CD8-positive, alpha-beta memory T cell (primary cell): ENCODE measurements around the gene GNL2. TPM values are rescaled to one million over a fixed set of nuclear protein-coding genes. Genes with fewer than 3 reads are reported as not detected.
"Not testable (repeated sequence)": the region's sequence is repeated elsewhere in the genome, so short reads cannot be mapped to it uniquely, and the experiment has no call there.

ENCODE experiments used
- CTCF ChIA-PET: fragments of 350-600 bp; sonication (Branson Sonifier 250); formaldehyde crosslinking; loops from one replicate; lab custom pipeline; 2021; ENCODE audit warnings: antibody characterized with exemption; lab: Charles Lee
- POLR2A ChIA-PET: fragments of 350-600 bp; sonication (Branson Sonifier 250); formaldehyde crosslinking; loops from one replicate; lab custom pipeline; 2021; ENCODE audit warnings: antibody characterized with exemption; lab: Charles Lee
- DNase-seq, 5 donors: peaks; one replicate each; pipeline versions ENCODE4 v3.0.0 to v3.0.0-alpha.2; 2020 to 2022; ENCODE audit warnings: mixed read lengths in 1 of 5
- H3K27ac ChIP-seq: one replicate; pipeline ENCODE4 v1.7.0; 2013; ENCODE audit warnings: low read depth, mild to moderate bottlenecking, low read length, moderate library complexity
- H3K27me3 ChIP-seq: 2 replicates; pipeline ENCODE4 v1.7.0; 2013; ENCODE audit warnings: low read length, mild to moderate bottlenecking; ENCODE audit not compliant: insufficient read depth, poor library complexity, severe bottlenecking
- H3K36me3 ChIP-seq: 2 replicates; pipeline ENCODE4 v1.7.0; 2013; ENCODE audit warnings: mild to moderate bottlenecking, low read length, moderate library complexity; ENCODE audit not compliant: insufficient read depth
- H3K4me1 ChIP-seq: 2 replicates; pipeline ENCODE4 v1.7.0; 2013; ENCODE audit warnings: mild to moderate bottlenecking, low read length, moderate library complexity; ENCODE audit not compliant: insufficient read depth
- H3K4me3 ChIP-seq: 2 replicates; pipeline ENCODE4 v1.7.0; 2013; ENCODE audit warnings: mild to moderate bottlenecking, low read length
- H3K9me3 ChIP-seq: 2 replicates; pipeline ENCODE4 v1.7.0; 2013; ENCODE audit warnings: mild to moderate bottlenecking, low read length
- H3K27ac Mint-ChIP-seq, 8 donors: one replicate each; pipeline ENCODE4 v1.8.0; 2020 to 2021; ENCODE audit warnings: mixed read lengths in 8 of 8, mild to moderate bottlenecking in 6 of 8, inconsistent platforms in 3 of 8, moderate library complexity in 3 of 8
- H3K27me3 Mint-ChIP-seq, 2 donors: one replicate each; pipeline ENCODE4 v1.8.0; 2020 to 2021; ENCODE audit warnings: mixed read lengths in 2 of 2, mild to moderate bottlenecking in 1 of 2, moderate library complexity in 1 of 2
- H3K36me3 Mint-ChIP-seq, 3 donors: one replicate each; pipeline ENCODE4 v1.8.0; 2020 to 2021; ENCODE audit warnings: mixed read lengths in 3 of 3, inconsistent platforms in 1 of 3, mild to moderate bottlenecking in 1 of 3
- H3K4me1 Mint-ChIP-seq, 3 donors: one replicate each; pipeline ENCODE4 v1.8.0; 2020 to 2021; ENCODE audit warnings: mixed read lengths in 3 of 3, inconsistent platforms in 1 of 3, mild to moderate bottlenecking in 1 of 3
- H3K4me3 Mint-ChIP-seq, 7 donors: one replicate each; pipeline ENCODE4 v1.8.0; 2020 to 2021; ENCODE audit warnings: mixed read lengths in 7 of 7, mild to moderate bottlenecking in 6 of 7, moderate library complexity in 4 of 7, inconsistent platforms in 2 of 7
- H3K9me3 Mint-ChIP-seq, 5 donors: one replicate each; pipeline ENCODE4 v1.8.0; 2020 to 2022; ENCODE audit warnings: mixed read lengths in 5 of 5, mild to moderate bottlenecking in 3 of 5, moderate library complexity in 2 of 5, inconsistent platforms in 1 of 5
- polyA plus RNA-seq: library from polyadenylated mRNA; unstranded; fragments of 300-500 nt; fragmentation: Illumina TruSeq; gene quantifications from one replicate; pipeline ENCODE4 v1.2.3, GENCODE V29; 2021
- total RNA-seq, 2 experiments: library from RNA; stranded (reverse); gene quantifications; one replicate each; pipeline ENCODE4 v1.2.3, GENCODE V29; 2021

The GNL2 gene
- total and polyA plus RNA-seq, 3 experiments from 2014 or later = 53.4 to 85.3 (median 83.4) TPM

DNA sequence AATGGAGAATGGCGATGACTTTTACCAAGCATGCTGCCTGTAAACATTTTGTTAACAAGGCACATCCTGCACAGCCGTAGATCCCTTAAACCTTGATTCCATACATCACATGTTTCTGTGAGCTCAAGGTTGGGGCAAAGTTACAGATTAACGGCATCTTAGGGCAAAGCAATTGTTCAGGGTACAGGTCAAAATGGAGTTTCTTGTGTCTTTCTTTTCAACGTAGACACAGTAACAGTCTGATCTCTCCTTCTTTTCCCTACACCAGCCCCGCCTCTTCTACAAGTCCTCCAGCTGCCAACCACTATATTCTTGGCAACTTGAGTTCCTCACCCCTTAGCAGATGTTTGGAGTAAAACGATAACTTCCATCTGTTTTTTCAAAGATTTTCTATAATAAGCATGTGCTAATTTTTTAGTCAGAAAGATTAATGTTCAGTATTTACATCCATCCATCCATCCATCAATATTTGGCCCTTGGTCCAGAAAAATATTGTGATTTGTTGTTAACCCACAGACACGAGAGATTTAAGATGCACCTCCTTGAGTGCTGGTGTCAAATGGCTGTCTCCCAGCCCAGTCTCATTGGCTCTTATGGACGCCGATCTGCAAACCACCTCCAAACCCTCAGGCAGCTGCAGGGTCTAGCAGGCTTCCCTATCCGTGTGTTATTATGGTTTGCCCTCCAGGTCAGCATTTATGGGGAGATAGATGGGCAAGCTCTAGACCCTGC is 35.2 kb downstream of the GNL2 start:
- no peaks in the 10 kb centered on the region for H3K9me3 Mint-ChIP-seq
- H3K4me3 ChIP-seq = no peak overlapping the region

DNA sequence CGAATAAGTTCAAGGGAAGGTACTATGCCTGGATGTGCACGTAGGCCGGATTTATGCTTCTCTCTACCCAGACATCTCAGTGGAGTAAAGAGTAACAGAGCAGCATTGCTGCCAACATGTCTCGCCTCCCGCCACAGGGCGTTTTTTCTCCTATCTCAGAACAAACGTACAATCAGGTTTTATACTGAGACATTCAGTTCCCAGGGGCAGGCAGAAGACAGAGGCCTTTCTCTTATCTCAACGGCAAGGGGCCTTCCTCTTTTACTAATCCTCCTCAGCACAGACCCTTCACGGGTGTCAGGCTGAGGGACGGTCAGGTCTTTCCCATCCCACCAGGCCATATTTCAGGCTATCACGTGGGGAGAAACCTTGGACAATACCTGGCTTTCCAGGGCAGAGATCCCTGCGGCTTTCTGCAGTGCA is 35.8 kb downstream of the GNL2 start:
- DNase-seq, H3K4me3 Mint-ChIP-seq, POLR2A ChIA-PET, CTCF ChIA-PET, H3K4me1 ChIP-seq, H3K4me3 ChIP-seq, H3K36me3 Mint-ChIP-seq, H3K36me3 ChIP-seq, H3K4me1 Mint-ChIP-seq, H3K27ac Mint-ChIP-seq, H3K9me3 Mint-ChIP-seq, H3K9me3 ChIP-seq, H3K27me3 ChIP-seq: not testable (repeated sequence)
- peak overlapping the region; percentile 24 for H3K27ac ChIP-seq
- peaks cover 2 to 11% of the 10 kb centered on the region in 2 donors for H3K27me3 Mint-ChIP-seq

More for the DNA sequence above, 35.2 kb downstream of the GNL2 start:
- POLR2A ChIA-PET = no interaction called here
- Histone ChIP-seq H3K4me1 (no peaks in the 10 kb centered on the region), H3K27ac (no peak overlapping the region), H3K9me3 (no peaks in the 10 kb centered on the region), H3K36me3 (peaks cover 4% of the 10 kb centered on the region), H3K27me3 (no peaks in the 10 kb centered on the region)
- Mint-ChIP-seq H3K27ac (peak overlapping the region in 1 of 8 donors; percentile 47), H3K27me3 (peaks cover 2 to 11% of the 10 kb centered on the region in 2 donors), H3K4me3 (no peak overlapping the region), H3K36me3 (peaks cover 0 to 14% (median 5%) of the 10 kb centered on the region in 3 donors), H3K4me1 (peaks cover 0 to 4% (median 0%) of the 10 kb centered on the region in 3 donors)
- CTCF ChIA-PET = interaction anchor here (0.6 kb wide), 1 partner anchor 69 kb away, joined by 3 read pairs; no protein-coding TSS in a partner anchor
- no peak for DNase-seq

DNA sequence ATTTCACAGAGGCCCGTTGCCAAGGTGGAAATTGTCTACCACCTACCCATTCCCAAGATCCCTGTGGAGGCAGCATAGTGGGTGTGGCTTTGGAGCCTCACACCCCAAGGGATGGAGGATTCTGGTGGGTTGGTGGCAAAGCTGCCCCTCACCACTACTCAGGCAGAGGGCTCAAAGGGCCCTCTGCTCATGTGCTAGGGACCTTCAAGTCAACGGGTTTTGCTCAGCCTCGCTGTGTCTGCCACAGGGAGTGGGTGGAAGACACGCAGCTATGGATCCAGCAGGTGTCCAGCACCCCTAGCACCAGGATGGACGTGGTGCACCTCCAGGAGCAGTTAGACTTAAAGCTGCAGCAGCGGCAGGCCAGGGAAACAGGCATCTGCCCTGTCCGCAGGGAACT is 36.7 kb downstream of the GNL2 start:
- Mint-ChIP-seq H3K36me3 (peaks cover 0 to 2% (median 2%) of the 10 kb centered on the region in 3 donors), H3K27ac (peak overlapping the region in 1 of 8 donors; percentile 32), H3K4me3 (no peak overlapping the region), H3K9me3 (no peaks in the 10 kb centered on the region), H3K27me3 (peaks cover 2 to 11% of the 10 kb centered on the region in 2 donors), H3K4me1 (peaks cover 3 to 7% (median 3%) of the 10 kb centered on the region in 3 donors)
- Histone ChIP-seq H3K4me1 (no peaks in the 10 kb centered on the region), H3K9me3 (no peaks in the 10 kb centered on the region), H3K27ac (no peak overlapping the region), H3K36me3 (no peaks in the 10 kb centered on the region), H3K4me3 (no peak overlapping the region), H3K27me3 (no peaks in the 10 kb centered on the region)
- no peak for DNase-seq
- ChIA-PET POLR2A (no interaction called here), CTCF (no interaction called here)

DNA sequence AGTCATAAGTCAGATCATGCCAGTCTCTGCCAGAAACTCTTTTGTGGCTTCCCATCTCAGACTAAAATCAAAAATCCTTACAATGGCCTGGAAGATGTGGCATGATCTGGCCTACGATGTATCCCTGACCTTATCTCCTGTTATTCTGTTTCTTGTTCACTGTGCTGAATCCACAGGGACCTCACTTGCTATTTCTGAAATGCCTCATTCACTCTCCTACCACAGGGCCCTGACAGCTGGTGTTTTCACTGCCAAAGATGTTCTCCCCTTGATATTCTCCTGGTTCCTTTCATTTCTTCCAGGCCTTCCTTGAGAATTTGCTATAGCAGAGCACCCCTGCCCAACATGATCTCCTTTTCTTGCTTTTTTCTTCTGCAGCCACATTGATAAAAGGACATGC is 37.3 kb downstream of the GNL2 start:
- Histone ChIP-seq H3K4me3 (no peak overlapping the region), H3K36me3 (no peaks in the 10 kb centered on the region), H3K9me3 (no peaks in the 10 kb centered on the region), H3K27me3 (no peaks in the 10 kb centered on the region), H3K4me1 (peaks cover 3% of the 10 kb centered on the region), H3K27ac (no peak overlapping the region)
- H3K4me1 Mint-ChIP-seq = peaks cover 7 to 13% (median 8%) of the 10 kb centered on the region in 3 donors
- POLR2A ChIA-PET = no interaction called here
- peaks cover 0 to 7% (median 2%) of the 10 kb centered on the region in 3 donors for H3K36me3 Mint-ChIP-seq
- peak overlapping the region in 1 of 8 donors; percentile 0 for H3K27ac Mint-ChIP-seq
- CTCF ChIA-PET = no interaction called here
- peaks cover 2 to 11% of the 10 kb centered on the region in 2 donors for H3K27me3 Mint-ChIP-seq
- H3K4me3 Mint-ChIP-seq = peak overlapping the region in 1 of 7 donors; percentile 26
- no peaks in the 10 kb centered on the region for H3K9me3 Mint-ChIP-seq
- DNase-seq = no peak

DNA sequence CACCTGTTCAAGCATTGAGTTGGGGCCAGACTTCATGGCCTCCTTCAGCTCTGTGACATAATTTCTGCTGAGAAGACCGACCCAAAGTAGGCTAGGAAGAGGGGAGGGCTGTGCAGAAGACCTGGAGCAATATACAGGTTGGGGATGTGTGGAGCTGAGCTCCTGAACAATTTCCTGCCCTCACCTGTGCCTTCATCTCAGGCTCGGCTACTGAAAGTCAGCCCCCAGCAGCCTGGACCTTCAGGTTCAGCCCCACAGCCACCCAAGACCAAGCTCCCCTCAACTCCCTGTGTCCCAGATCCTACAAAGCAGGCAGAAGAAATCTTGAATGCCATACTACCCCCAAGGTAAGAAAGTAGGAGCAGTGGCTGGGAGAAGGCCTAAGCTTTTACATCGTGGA is 38.3 kb downstream of the GNL2 start:
- H3K27me3 Mint-ChIP-seq = peaks cover 2 to 11% of the 10 kb centered on the region in 2 donors
- CTCF ChIA-PET = interaction anchor here (1.3 kb wide), 1 partner anchor 46 kb away, joined by 3 read pairs; no protein-coding TSS in a partner anchor
- DNase-seq = no peak
- H3K36me3 Mint-ChIP-seq = peaks cover 0 to 17% (median 4%) of the 10 kb centered on the region in 3 donors
- H3K9me3 Mint-ChIP-seq = no peaks in the 10 kb centered on the region
- POLR2A ChIA-PET = no interaction called here
- H3K4me1 Mint-ChIP-seq = peaks cover 16 to 23% (median 18%) of the 10 kb centered on the region in 3 donors
- peaks cover 13% of the 10 kb centered on the region for H3K4me1 ChIP-seq
- no peak overlapping the region for H3K4me3 ChIP-seq
- H3K9me3 ChIP-seq = no peaks in the 10 kb centered on the region
- H3K27ac Mint-ChIP-seq = no peak overlapping the region
- H3K27ac ChIP-seq = no peak overlapping the region
- no peaks in the 10 kb centered on the region for H3K27me3 ChIP-seq
- H3K4me3 Mint-ChIP-seq = no peak overlapping the region
- no peaks in the 10 kb centered on the region for H3K36me3 ChIP-seq

DNA sequence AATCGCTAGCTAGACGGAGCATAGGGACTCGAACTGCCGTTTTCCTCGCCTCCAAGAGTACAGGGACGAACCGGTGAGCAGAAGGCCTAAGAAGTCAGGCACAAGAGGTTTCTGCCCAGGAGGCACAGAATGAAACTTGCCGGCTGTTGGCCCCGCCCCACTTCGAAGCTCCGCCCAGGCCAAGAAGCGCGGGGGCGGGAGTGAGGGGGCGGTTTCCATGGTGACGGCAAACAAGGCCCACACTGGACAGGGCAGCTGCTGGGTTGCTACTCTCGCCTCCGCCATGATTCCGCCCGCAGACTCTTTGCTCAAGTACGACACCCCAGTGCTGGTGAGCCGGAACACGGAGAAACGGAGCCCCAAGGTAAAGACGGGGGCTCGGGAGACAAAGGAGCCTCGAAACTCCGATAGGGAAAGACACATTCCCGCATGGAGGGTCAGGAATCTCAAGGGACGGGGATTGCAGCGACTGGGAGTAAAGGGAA is 39.0 kb downstream of the GNL2 start, which contains the start of gene DNALI1:
DNALI1 (plus strand) TSS at position 229 of the 485 bp plus-strand sequence; CDS start at position 284, 55 bp downstream.
- ChIA-PET POLR2A (no interaction called here), CTCF (interaction anchor here (1.3 kb wide), 1 partner anchor 47 kb away, joined by 3 read pairs; no protein-coding TSS in a partner anchor)
- Histone ChIP-seq H3K4me1 (peaks cover 18% of the 10 kb centered on the region), H3K27ac (no peak within 1 kb of the TSS), H3K36me3 (no peaks in the 10 kb centered on the region), H3K27me3 (no peaks in the 10 kb centered on the region), H3K9me3 (no peaks in the 10 kb centered on the region), H3K4me3 (no peak within 1 kb of the TSS)
- H3K27ac Mint-ChIP-seq = peak within 1 kb of the TSS in 1 of 8 donors; percentile 7
- peaks cover 22 to 29% (median 25%) of the 10 kb centered on the region in 3 donors for H3K4me1 Mint-ChIP-seq
- peaks cover 0 to 23% (median 3%) of the 10 kb centered on the region in 3 donors for H3K36me3 Mint-ChIP-seq
- H3K27me3 Mint-ChIP-seq = peaks cover 2 to 11% of the 10 kb centered on the region in 2 donors
- DNase-seq = peak in 1 of 5 donors; percentile 11
- no peaks in the 10 kb centered on the region for H3K9me3 Mint-ChIP-seq
- peak within 1 kb of the TSS in 2 of 7 donors; percentile 26 to 40 for H3K4me3 Mint-ChIP-seq

DNA sequence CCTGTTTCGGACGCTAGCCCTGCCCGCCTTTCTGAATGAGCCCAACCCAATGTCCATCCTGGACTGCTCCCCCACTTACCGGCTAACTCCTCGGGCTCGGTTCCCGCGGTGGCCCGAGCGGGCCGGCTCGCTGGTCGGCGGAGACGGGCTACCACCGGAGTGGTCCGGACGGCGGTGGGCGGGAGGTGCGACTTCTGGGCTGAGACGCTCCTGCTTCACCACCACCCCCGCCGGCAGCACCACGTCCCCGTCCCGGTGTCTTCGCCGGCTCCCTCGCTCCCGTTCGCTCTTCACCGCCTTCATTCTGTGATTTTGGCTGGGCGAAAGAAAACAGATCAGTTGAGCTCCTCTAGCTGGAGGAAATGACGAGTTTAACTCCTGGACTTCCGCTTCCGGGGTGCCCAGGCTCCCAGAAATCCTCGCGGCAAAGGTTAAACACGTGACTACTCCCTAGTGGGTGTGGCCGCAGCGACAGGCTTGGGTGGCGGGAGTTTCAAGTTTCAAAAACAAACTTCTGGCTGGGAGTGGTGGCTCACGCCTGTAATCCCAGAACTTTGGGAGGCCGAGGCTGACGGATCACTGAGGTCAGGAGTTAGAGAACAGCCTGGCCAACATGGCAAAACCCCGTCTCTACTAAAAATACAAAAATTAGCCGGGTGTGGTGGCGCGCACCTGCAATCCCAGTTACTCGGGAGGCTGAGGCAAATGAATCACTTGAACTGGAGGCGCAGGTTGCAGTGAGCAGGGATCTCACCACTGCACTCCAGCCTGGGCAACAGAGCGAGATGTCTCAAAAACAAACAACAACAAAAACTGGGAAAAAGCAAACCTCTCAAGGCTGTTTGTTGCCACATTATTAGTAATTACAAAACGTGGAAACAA is 41.6 kb downstream of the GNL2 start, which contains the start of gene SNIP1:
SNIP1 (minus strand) TSS at position 367 of the 882 bp plus-strand sequence; CDS start at position 303, 64 bp downstream.
- Histone ChIP-seq H3K36me3 (no peaks in the 10 kb centered on the region), H3K4me3 (peak within 1 kb of the TSS; percentile 97), H3K9me3 (no peaks in the 10 kb centered on the region), H3K4me1 (peaks cover 18% of the 10 kb centered on the region), H3K27me3 (no peaks in the 10 kb centered on the region), H3K27ac (peak within 1 kb of the TSS; percentile 94)
- Mint-ChIP-seq H3K27ac (peak within 1 kb of the TSS; percentile 90 to 100 (median 99)), H3K27me3 (peaks cover 2 to 11% of the 10 kb centered on the region in 2 donors), H3K4me3 (peak within 1 kb of the TSS; percentile 97 to 100 (median 99)), H3K36me3 (peaks cover 0 to 44% (median 4%) of the 10 kb centered on the region in 3 donors), H3K4me1 (peaks cover 36 to 52% (median 44%) of the 10 kb centered on the region in 3 donors), H3K9me3 (no peaks in the 10 kb centered on the region)
- CTCF ChIA-PET = interaction anchor here (1.2 to 1.7 kb wide), 4 partner anchors 39 to 128 kb away, joined by 3 to 7 read pairs (median 4); partner anchors contain the start of gene MEAF6
- POLR2A ChIA-PET = interaction anchor here (1.0 to 1.4 kb wide), 5 partner anchors 38 to 305 kb away, joined by 3 to 7 read pairs (median 3); partner anchors contain the start of genes CDCA8, MEAF6 and MTF1
- DNase-seq = peak; percentile 80 to 95 (median 90)
